Measurements from ENCODE around the gene COX18.

Gene COX18

GRCh38 chr4:73069338-73070073 is at the start of gene COX18:
COX18 (minus strand) TSS chr4:73069716; CDS start chr4:73069649, 67 bp downstream.
- H3K4me1 ChIP-seq (ENCODE audit: control insufficient read depth in 2 of 2, insufficient read depth in 2 of 2, low read length in 2 of 2): peaks cover 6 to 11% of the 10 kb centered on the region in 2 donors
- peak within 1 kb of the TSS; percentile 95 to 99 for H3K27ac ChIP-seq (ENCODE audit: low read depth in 2 of 2, low read length in 2 of 2)
- H3K9me3 ChIP-seq (ENCODE audit: control insufficient read depth in 2 of 2, low read length in 2 of 2): no peaks in the 10 kb centered on the region
- H3K27me3 ChIP-seq (ENCODE audit: control insufficient read depth in 2 of 2, insufficient read depth in 2 of 2, low read length in 2 of 2): no peaks in the 10 kb centered on the region
- H3K36me3 ChIP-seq (ENCODE audit: control insufficient read depth in 2 of 2, insufficient read depth in 2 of 2, low read length in 2 of 2): peaks cover 0 to 2% of the 10 kb centered on the region in 2 donors
- H3K4me3 ChIP-seq (ENCODE audit: low read length in 2 of 2): peak within 1 kb of the TSS; percentile 80 to 94
- H3K9ac ChIP-seq (ENCODE audit: low read depth in 1 of 2, low read length in 2 of 2): peak within 1 kb of the TSS; percentile 75 to 95

- Histone ChIP-seq H3K27me3 (ENCODE audit: control insufficient read depth in 2 of 2, insufficient read depth in 2 of 2, low read length in 2 of 2) (no peaks in the 10 kb centered on the region), H3K4me1 (ENCODE audit: control insufficient read depth in 2 of 2, insufficient read depth in 2 of 2, low read length in 2 of 2) (no peaks in the 10 kb centered on the region), H3K27ac (ENCODE audit: low read depth in 2 of 2, low read length in 2 of 2) (no peak overlapping the region), H3K36me3 (ENCODE audit: control insufficient read depth in 2 of 2, insufficient read depth in 2 of 2, low read length in 2 of 2) (peaks cover 36 to 54% of the 10 kb centered on the region in 2 donors), H3K4me3 (ENCODE audit: low read length in 2 of 2) (no peak overlapping the region), H3K9ac (ENCODE audit: low read depth in 1 of 2, low read length in 2 of 2) (no peak overlapping the region), H3K9me3 (ENCODE audit: control insufficient read depth in 2 of 2, low read length in 2 of 2) (no peaks in the 10 kb centered on the region)
These were observed 40.0 kb upstream of the COX18 start for GRCh38 chr4:73109493-73109892.

GRCh38 chr4:73104695-73105094 is 35.2 kb upstream of the COX18 start:
- Histone ChIP-seq H3K27ac (ENCODE audit: low read depth in 2 of 2, low read length in 2 of 2) (no peak overlapping the region), H3K4me1 (ENCODE audit: control insufficient read depth in 2 of 2, insufficient read depth in 2 of 2, low read length in 2 of 2) (no peaks in the 10 kb centered on the region), H3K4me3 (ENCODE audit: low read length in 2 of 2) (no peak overlapping the region), H3K27me3 (ENCODE audit: control insufficient read depth in 2 of 2, insufficient read depth in 2 of 2, low read length in 2 of 2) (no peaks in the 10 kb centered on the region), H3K9ac (ENCODE audit: low read depth in 1 of 2, low read length in 2 of 2) (no peak overlapping the region), H3K36me3 (ENCODE audit: control insufficient read depth in 2 of 2, insufficient read depth in 2 of 2, low read length in 2 of 2) (peaks cover 39 to 50% of the 10 kb centered on the region in 2 donors), H3K9me3 (ENCODE audit: control insufficient read depth in 2 of 2, low read length in 2 of 2) (no peaks in the 10 kb centered on the region)

- Histone ChIP-seq H3K36me3 (ENCODE audit: control insufficient read depth in 2 of 2, insufficient read depth in 2 of 2, low read length in 2 of 2) (peaks cover 39 to 49% of the 10 kb centered on the region in 2 donors), H3K9me3 (ENCODE audit: control insufficient read depth in 2 of 2, low read length in 2 of 2) (no peaks in the 10 kb centered on the region), H3K4me3 (ENCODE audit: low read length in 2 of 2) (no peak overlapping the region), H3K4me1 (ENCODE audit: control insufficient read depth in 2 of 2, insufficient read depth in 2 of 2, low read length in 2 of 2) (no peaks in the 10 kb centered on the region), H3K27me3 (ENCODE audit: control insufficient read depth in 2 of 2, insufficient read depth in 2 of 2, low read length in 2 of 2) (no peaks in the 10 kb centered on the region), H3K27ac (ENCODE audit: low read depth in 2 of 2, low read length in 2 of 2) (no peak overlapping the region), H3K9ac (ENCODE audit: low read depth in 1 of 2, low read length in 2 of 2) (no peak overlapping the region)
These were observed 34.4 kb upstream of the COX18 start for GRCh38 chr4:73103799-73104503.

GRCh38 chr4:73099143-73099542 is 29.6 kb upstream of the COX18 start:
- H3K27ac ChIP-seq (ENCODE audit: low read depth in 2 of 2, low read length in 2 of 2): no peak overlapping the region
- no peaks in the 10 kb centered on the region for H3K9me3 ChIP-seq (ENCODE audit: control insufficient read depth in 2 of 2, low read length in 2 of 2)
- no peak overlapping the region for H3K9ac ChIP-seq (ENCODE audit: low read depth in 1 of 2, low read length in 2 of 2)
- no peaks in the 10 kb centered on the region for H3K27me3 ChIP-seq (ENCODE audit: control insufficient read depth in 2 of 2, insufficient read depth in 2 of 2, low read length in 2 of 2)
- H3K4me3 ChIP-seq (ENCODE audit: low read length in 2 of 2): no peak overlapping the region
- no peaks in the 10 kb centered on the region for H3K4me1 ChIP-seq (ENCODE audit: control insufficient read depth in 2 of 2, insufficient read depth in 2 of 2, low read length in 2 of 2)
- H3K36me3 ChIP-seq (ENCODE audit: control insufficient read depth in 2 of 2, insufficient read depth in 2 of 2, low read length in 2 of 2): peaks cover 58 to 61% of the 10 kb centered on the region in 2 donors

- Histone ChIP-seq H3K4me3 (ENCODE audit: low read length in 2 of 2) (no peak overlapping the region), H3K4me1 (ENCODE audit: control insufficient read depth in 2 of 2, insufficient read depth in 2 of 2, low read length in 2 of 2) (no peaks in the 10 kb centered on the region), H3K9me3 (ENCODE audit: control insufficient read depth in 2 of 2, low read length in 2 of 2) (no peaks in the 10 kb centered on the region), H3K36me3 (ENCODE audit: control insufficient read depth in 2 of 2, insufficient read depth in 2 of 2, low read length in 2 of 2) (peaks cover 55 to 58% of the 10 kb centered on the region in 2 donors), H3K27me3 (ENCODE audit: control insufficient read depth in 2 of 2, insufficient read depth in 2 of 2, low read length in 2 of 2) (no peaks in the 10 kb centered on the region), H3K9ac (ENCODE audit: low read depth in 1 of 2, low read length in 2 of 2) (no peak overlapping the region), H3K27ac (ENCODE audit: low read depth in 2 of 2, low read length in 2 of 2) (no peak overlapping the region)
These were observed 29.2 kb upstream of the COX18 start for GRCh38 chr4:73098713-73099112.

GRCh38 chr4:73098016-73098415 is 28.5 kb upstream of the COX18 start:
- Histone ChIP-seq H3K9me3 (ENCODE audit: control insufficient read depth in 2 of 2, low read length in 2 of 2) (no peaks in the 10 kb centered on the region), H3K4me1 (ENCODE audit: control insufficient read depth in 2 of 2, insufficient read depth in 2 of 2, low read length in 2 of 2) (no peaks in the 10 kb centered on the region), H3K27me3 (ENCODE audit: control insufficient read depth in 2 of 2, insufficient read depth in 2 of 2, low read length in 2 of 2) (no peaks in the 10 kb centered on the region), H3K36me3 (ENCODE audit: control insufficient read depth in 2 of 2, insufficient read depth in 2 of 2, low read length in 2 of 2) (peaks cover 55 to 60% of the 10 kb centered on the region in 2 donors), H3K9ac (ENCODE audit: low read depth in 1 of 2, low read length in 2 of 2) (no peak overlapping the region), H3K27ac (ENCODE audit: low read depth in 2 of 2, low read length in 2 of 2) (no peak overlapping the region), H3K4me3 (ENCODE audit: low read length in 2 of 2) (no peak overlapping the region)

- no peaks in the 10 kb centered on the region for H3K9me3 ChIP-seq (ENCODE audit: control insufficient read depth in 2 of 2, low read length in 2 of 2)
- peaks cover 43% of the 10 kb centered on the region in 2 donors for H3K36me3 ChIP-seq (ENCODE audit: control insufficient read depth in 2 of 2, insufficient read depth in 2 of 2, low read length in 2 of 2)
- no peaks in the 10 kb centered on the region for H3K27me3 ChIP-seq (ENCODE audit: control insufficient read depth in 2 of 2, insufficient read depth in 2 of 2, low read length in 2 of 2)
- no peak overlapping the region for H3K4me3 ChIP-seq (ENCODE audit: low read length in 2 of 2)
- no peaks in the 10 kb centered on the region for H3K4me1 ChIP-seq (ENCODE audit: control insufficient read depth in 2 of 2, insufficient read depth in 2 of 2, low read length in 2 of 2)
- no peak overlapping the region for H3K27ac ChIP-seq (ENCODE audit: low read depth in 2 of 2, low read length in 2 of 2)
- H3K9ac ChIP-seq (ENCODE audit: low read depth in 1 of 2, low read length in 2 of 2): no peak overlapping the region
These were observed 23.4 kb upstream of the COX18 start for GRCh38 chr4:73092868-73093267.

- Histone ChIP-seq H3K9ac (ENCODE audit: low read depth in 1 of 2, low read length in 2 of 2) (no peak overlapping the region), H3K4me3 (ENCODE audit: low read length in 2 of 2) (no peak overlapping the region), H3K27ac (ENCODE audit: low read depth in 2 of 2, low read length in 2 of 2) (no peak overlapping the region)
These were observed 21.2 kb upstream of the COX18 start for GRCh38 chr4:73090738-73091137.

GRCh38 chr4:73087871-73088270 is 18.4 kb upstream of the COX18 start:
- no peak overlapping the region for H3K27ac ChIP-seq (ENCODE audit: low read depth in 2 of 2, low read length in 2 of 2)
- peaks cover 30 to 45% of the 10 kb centered on the region in 2 donors for H3K36me3 ChIP-seq (ENCODE audit: control insufficient read depth in 2 of 2, insufficient read depth in 2 of 2, low read length in 2 of 2)
- H3K27me3 ChIP-seq (ENCODE audit: control insufficient read depth in 2 of 2, insufficient read depth in 2 of 2, low read length in 2 of 2): no peaks in the 10 kb centered on the region
- H3K9ac ChIP-seq (ENCODE audit: low read depth in 1 of 2, low read length in 2 of 2): no peak overlapping the region
- no peaks in the 10 kb centered on the region for H3K4me1 ChIP-seq (ENCODE audit: control insufficient read depth in 2 of 2, insufficient read depth in 2 of 2, low read length in 2 of 2)
- H3K9me3 ChIP-seq (ENCODE audit: control insufficient read depth in 2 of 2, low read length in 2 of 2): no peaks in the 10 kb centered on the region
- no peak overlapping the region for H3K4me3 ChIP-seq (ENCODE audit: low read length in 2 of 2)

More at GRCh38 chr4:73090738-73091137, 21.2 kb upstream of the COX18 start:
- Histone ChIP-seq H3K36me3 (ENCODE audit: control insufficient read depth in 2 of 2, insufficient read depth in 2 of 2, low read length in 2 of 2) (peaks cover 31 to 37% of the 10 kb centered on the region in 2 donors), H3K9me3 (ENCODE audit: control insufficient read depth in 2 of 2, low read length in 2 of 2) (no peaks in the 10 kb centered on the region), H3K4me1 (ENCODE audit: control insufficient read depth in 2 of 2, insufficient read depth in 2 of 2, low read length in 2 of 2) (no peaks in the 10 kb centered on the region), H3K27me3 (ENCODE audit: control insufficient read depth in 2 of 2, insufficient read depth in 2 of 2, low read length in 2 of 2) (no peaks in the 10 kb centered on the region)

Measured in mucosa of rectum (tissue), 2 donors.